HG02610 (cell line): ENCODE results near the gene KIF5A.
"Not testable (repeated sequence)": the region's sequence is repeated elsewhere in the genome, so short reads cannot be mapped to it uniquely, and the experiment has no call there.

Experiments
- ATAC-seq: cut with Tn5 transposase; IDR thresholded peaks from one replicate; pipeline ENCODE4 v1.9.1; 2021; ENCODE audit warnings: mild to moderate bottlenecking, moderate library complexity; ENCODE audit not compliant: unreplicated experiment

Gene KIF5A

DNA sequence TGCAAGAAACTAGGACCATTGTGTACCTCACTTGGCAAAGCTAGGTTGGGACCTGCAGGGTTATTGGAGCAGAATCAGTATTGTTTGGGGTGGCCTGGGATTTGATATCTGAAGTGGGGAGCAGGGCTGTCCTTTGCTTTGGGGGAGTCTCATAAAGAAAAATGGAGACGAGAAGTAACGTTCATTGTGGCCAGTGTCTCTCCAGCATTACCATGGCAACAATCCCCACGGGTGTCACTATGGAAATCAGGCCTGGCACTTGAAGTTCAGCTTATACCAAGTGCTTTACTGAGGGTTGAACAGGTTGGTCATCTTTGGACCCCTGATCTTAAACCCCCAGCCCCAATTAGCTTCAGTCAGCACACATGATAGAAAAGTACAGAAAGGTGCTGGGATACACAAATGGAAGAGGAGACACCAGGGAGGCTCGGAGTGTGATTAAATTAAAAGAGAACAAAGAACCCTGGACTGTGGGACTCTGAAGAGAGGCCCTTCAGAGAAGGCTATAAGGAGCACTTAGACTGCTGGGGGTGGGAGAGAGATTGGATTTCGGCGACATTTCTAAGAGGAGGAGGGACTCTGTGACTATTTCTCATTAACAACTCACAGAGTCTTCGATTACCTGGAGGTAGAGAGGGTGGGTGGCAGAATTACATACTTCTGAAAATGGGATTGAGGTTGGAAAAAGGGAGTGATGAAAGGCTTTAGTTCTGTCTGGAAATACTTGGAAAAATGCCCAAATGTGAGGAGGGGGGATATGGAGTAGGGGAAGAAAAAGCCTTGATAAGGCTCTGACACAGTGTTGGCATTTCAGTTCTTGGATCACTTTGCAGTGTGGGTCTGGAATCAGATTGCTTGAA is 3.7 kb downstream of the KIF5A start:
- ATAC-seq, result no peak

DNA sequence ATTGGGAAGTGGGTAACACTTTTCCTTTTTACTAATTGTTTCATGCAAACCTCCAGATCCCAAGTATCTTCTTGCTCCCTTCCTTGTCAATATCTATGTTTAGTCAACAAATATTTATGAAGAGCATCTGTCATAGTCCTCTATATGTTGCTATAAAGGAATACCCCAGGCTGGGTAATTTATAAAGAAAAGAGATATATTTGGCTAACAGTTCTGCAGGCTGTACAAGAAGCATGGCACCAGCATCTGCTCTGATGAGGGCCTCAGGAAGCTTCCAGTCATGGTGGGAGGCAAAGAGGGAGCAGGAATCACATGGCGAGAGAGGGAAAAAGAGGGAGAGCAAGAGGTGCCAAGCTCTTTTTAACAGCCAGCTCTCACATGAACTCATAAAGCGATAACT is 4.6 kb downstream of the KIF5A start:
- ATAC-seq, result no peak

DNA sequence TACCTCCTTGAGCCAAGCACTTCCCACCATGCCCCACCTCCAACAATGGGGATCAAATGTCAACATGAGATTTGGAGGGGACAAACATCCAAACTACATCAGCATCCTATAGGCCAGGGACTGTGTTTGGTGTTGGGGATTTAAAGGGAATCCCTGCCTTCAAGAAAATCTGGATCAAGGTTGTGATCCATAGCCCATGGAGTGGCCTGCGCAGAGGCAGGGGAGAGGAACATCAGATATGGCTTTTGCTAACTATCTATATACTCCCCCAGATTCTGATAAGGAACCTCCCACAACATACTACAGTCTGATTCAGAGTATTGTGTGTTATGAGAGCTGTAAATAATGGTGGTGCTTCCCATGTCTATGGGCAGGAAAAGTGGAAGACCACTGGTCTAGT is 5.1 kb downstream of the KIF5A start:
- ATAC-seq, result no peak

DNA sequence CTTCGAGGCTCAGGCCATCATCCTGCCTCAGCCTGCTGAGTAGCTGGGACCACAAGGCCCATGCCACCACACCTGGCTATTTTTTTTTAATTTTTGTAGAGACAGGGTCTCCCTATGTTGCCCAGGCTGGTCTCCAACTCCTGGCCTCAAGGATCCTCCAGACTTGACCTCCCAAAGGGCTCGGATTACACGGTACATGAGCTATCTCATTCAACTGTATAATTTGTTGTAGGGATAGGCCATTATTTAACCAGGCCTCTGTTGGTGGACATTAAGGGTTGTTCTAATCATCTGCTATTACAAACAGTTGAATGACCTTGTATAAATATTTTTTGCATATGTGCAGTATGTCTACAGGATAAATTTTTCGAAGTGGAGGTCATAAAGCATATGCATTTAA is 9.0 kb downstream of the KIF5A start:
- ATAC-seq, result no peak

DNA sequence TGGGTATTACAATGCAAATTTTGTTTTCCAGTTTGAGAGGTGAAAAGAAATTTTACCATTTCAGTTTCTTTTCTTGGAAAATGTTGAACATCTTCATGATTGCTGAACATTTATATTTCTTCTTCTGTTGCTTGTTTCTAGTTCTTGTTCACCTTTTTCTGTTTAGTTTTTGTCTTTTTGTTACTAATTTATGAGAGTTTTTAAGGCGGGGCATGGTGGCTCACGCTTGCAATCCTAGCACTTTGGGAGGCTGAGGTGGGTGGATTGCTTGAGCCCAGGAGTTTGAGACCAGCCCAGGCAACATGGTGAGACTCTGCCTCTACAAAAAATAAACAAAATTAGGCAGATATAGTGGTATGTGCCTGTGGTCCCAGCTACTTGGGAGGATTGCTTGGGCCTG is 10.7 kb downstream of the KIF5A start:
- no peak for ATAC-seq

DNA sequence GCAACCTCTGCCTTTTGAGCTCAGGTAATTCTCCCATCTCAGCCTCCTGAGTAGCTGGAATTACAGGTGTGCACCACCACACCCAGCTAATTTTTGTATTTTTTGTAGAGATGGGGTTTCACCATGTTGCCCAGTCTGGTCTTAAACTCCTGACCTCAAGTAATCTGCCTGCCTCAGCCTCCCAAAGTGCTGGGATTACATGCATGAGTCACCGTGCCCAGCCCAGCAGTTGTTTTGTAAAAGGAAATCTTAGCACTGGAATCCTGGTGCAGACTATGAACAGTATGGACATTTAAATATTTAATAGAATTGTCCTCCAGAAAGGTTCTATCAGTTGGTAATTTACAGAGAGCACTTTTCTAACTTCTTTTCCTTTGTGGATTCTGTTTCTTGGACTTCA is 11.3 kb downstream of the KIF5A start:
- not testable (repeated sequence) for ATAC-seq

DNA sequence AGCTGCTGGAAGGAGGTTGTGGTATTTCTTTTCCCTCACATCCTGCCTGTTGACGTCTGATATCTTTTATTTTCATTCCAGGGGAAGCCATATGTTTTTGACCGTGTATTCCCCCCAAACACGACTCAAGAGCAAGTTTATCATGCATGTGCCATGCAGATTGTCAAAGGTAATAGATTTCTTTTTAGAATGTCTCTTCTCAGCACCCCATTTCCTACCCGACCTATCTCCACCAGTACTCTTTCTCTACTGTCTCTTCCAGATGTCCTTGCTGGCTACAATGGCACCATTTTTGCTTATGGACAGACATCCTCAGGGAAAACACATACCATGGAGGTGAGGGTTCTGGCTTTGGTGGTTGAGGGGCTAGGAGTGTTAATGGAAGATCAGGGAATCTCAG is 13.5 kb downstream of the KIF5A start:
- ATAC-seq, result no peak

DNA sequence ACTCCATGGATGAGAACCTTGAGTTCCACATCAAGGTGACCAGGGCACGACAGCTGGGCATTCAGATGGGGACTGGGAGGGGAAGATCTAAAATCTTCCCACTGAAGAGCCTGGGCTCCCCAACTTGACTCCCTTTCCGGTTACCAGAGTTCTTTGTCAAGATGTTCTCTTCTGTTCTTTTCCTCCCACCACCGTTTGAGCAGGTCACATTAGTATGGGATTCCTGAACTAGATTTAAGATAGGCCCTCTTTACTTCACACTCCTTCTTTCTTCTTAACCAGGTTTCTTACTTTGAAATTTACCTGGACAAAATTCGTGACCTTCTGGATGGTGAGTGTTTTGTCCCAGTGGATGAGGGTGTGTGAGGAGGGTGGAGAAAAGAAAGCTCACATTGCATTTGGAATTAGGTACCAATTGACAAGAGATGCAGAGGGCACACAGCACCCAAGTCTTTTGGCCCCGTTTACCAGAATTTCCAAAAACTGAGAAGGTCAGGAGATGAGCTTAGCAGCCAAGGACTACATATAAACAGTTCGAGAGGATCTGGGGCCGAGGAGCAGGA is 14.4 kb downstream of the KIF5A start:
- no peak for ATAC-seq

DNA sequence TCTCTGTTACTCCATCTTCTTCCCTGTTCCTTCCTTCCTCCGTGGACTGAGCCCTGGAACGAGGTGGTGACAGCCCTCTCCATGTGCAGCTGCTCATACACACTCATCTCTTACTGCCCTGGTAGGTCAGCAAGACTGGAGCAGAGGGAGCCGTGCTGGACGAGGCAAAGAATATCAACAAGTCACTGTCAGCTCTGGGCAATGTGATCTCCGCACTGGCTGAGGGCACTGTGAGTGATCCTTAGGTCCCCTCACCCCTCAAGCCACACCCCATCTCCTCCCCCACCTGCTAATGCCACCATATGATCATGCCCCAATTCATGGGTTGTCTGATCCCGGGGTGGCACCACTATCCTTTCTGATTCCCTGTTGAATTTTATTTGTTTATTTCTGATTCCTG is 19.0 kb downstream of the KIF5A start:
- no peak for ATAC-seq

DNA sequence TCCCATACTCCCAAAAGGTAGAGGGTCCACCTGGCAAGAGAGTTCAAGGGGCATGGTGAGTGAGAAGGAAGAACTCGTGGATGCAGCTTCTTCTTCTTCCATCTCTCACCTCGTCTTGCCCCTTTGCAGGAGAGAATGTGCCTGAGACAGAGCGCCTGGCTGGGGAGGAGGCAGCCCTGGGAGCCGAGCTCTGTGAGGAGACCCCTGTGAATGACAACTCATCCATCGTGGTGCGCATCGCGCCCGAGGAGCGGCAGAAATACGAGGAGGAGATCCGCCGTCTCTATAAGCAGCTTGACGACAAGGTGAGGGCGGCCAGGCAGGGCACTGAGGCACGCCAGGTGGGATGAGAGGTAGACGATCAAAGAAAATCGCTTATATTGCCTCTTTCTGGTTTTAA is 20.0 kb downstream of the KIF5A start:
- no peak for ATAC-seq

DNA sequence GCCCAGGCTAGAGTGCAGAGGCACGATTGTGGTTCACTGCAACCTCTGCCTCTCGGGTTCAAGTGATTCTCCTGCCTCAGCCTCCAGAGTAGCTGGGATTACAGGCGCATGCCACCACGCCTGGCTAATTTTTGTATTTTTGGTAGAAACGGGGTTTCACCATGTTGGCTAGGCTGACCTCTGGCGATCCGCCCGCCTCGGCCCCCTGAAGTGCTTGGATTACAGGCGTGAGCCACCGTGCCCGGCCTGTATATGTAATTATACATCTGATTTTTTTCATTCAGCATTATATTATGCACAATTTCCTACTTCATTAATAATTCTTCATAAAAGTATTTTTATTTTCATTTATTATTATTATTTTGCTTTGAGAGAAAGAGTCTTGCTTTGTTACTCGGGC is 20.6 kb downstream of the KIF5A start:
- not testable (repeated sequence) for ATAC-seq

DNA sequence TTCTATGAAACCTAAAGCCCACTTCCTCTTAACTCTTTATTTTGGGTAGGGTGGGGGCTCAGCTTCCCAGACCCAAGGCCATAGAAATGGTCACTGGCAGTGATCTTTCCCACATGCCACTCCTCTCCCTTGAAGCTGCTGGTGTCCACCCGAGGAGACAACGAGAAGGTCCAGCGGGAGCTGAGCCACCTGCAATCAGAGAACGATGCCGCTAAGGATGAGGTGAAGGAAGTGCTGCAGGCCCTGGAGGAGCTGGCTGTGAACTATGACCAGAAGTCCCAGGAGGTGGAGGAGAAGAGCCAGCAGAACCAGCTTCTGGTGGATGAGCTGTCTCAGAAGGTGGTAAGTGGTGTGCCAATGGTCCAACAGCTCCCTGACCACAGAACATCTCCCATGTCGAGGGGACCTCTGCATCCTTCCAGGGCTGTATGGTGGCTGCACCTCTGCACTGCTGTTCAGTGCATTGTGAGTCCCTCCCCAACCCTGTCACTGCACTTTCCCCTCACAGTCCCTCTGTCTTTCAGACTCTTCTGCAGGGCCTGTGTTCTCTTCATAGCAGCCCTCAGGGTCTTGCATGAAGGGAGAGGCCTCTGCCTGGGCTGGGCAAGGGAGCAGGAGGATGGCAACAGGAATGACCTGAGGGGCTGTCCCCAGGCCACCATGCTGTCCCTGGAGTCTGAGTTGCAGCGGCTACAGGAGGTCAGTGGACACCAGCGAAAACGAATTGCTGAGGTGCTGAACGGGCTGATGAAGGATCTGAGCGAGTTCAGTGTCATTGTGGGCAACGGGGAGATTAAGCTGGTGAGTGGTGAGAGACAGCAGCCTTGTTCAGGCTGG is 22.3 kb downstream of the KIF5A start:
- no peak for ATAC-seq

DNA sequence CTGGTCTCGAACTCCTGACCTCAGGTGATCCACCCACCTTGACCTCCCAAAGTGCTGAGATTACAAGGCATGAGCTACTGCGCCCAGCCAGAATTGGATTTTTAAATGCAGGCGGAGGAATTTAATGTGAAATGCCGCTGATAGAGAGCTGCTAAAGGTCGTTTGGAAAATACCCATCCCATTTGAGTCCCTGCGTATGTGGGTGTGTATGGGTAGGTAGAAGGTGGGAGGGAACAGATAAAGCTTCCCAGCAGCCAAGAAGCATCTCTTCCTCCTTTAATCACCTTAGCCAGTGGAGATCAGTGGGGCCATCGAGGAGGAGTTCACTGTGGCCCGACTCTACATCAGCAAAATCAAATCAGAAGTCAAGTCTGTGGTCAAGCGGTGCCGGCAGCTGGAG is 25.0 kb downstream of the KIF5A start:
- ATAC-seq, result no peak

DNA sequence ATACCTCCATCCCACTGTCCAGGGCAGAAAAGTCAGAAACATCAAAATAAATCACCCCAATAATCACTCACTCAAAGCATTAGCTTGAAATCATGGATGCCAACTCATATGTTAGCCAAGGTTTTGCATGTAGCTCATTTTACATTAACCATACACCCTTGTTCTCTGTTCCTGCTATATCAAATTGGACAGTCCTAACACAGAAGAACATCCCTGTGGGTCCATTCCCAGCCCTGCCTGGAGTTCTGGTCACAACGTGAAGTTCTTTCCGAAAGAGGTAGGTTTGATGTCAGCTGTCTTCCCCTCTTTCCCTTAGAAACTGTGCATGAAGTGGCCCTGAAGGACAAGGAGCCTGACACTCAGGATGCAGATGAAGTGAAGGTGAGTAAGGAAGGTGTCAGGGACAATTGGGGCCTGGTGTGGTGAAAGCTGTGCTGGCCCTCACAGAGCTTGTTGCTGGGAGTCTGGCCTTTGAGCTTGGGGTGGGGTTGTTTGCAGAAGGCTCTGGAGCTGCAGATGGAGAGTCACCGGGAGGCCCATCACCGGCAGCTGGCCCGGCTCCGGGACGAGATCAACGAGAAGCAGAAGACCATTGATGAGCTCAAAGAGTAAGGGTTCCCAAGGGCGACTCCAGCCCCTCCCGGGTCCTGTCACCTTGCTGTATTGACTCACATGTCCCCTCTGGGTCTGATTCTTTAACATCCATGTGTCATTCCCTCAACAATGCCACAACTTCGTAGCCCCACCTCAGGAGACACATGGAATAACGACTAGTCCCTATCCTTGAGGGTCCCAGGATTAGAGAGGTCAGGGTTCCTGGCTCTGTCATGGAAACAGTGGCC is 26.1 kb downstream of the KIF5A start:
- no peak for ATAC-seq

DNA sequence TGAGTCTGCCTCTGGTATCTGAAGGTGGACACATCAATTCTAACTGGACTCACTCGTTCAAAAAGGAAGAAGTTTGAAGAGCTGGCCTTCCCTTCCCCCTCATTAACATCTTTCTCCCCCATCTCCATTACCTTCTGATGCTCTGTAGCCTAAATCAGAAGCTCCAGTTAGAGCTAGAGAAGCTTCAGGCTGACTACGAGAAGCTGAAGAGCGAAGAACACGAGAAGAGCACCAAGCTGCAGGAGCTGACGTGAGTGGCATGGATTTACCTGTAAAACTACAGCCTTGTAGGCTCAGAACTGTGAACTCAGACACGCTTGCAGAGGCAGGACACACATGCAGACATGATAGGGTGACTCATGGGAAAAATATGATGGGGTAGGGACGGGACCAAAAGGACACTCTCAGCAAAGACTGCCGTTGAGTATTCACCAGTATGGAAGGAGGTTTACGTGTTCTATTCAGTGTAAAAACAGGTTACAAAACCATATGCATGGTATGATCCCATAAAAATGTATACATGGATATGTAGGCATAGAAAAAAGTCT is 26.8 kb downstream of the KIF5A start:
- no peak for ATAC-seq

DNA sequence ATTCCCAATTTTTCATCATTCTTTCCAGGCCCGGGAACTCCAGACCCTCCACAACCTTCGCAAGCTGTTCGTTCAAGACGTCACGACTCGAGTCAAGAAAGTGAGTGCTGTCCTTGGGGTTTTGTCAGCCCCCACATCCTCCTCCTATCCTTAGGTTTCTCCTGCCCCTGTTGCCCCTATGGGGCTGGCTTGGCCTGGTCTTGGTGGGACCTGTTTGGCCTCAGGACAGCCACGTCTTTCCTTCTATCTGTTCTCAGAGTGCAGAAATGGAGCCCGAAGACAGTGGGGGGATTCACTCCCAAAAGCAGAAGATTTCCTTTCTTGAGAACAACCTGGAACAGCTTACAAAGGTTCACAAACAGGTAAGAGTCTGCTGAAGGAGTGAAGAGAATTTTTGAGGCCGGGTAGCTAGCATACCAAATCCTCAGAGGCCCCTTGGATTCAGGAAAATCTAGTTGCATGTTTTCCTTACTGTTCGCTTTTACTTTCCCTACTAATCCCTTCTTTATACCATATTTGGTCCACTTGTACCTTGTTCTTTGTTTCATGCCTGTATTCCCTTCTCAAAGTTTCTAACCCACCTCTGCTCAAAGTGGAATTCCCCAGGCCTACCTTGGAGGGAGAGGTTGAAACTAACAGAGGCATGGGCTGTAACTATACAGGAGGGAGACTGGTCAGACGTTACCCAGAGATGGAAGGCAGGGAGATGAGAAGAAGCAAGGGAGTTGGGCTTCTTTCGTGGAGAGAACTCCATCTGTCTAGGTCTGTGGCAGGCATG is 28.3 kb downstream of the KIF5A start:
- no peak for ATAC-seq

DNA sequence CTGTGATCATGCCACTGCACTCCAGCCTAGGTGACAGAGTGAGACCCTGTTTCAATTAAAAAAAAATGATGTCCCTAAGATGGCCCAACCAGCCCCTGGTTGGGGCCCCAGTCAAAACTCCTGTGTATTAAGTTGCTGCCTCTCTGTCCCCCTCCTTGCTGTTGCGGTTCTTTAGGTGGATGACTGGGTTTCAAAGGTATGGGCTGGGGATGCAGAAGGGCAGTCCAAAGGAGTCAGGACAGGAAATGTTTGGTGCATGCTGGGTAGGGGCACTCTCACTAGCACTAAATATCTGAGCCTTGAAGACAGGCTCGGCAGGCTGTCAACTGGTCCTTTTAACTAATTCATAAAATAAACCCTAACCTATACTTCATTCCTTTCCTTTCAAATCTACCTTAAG is 29.2 kb downstream of the KIF5A start:
- no peak for ATAC-seq

DNA sequence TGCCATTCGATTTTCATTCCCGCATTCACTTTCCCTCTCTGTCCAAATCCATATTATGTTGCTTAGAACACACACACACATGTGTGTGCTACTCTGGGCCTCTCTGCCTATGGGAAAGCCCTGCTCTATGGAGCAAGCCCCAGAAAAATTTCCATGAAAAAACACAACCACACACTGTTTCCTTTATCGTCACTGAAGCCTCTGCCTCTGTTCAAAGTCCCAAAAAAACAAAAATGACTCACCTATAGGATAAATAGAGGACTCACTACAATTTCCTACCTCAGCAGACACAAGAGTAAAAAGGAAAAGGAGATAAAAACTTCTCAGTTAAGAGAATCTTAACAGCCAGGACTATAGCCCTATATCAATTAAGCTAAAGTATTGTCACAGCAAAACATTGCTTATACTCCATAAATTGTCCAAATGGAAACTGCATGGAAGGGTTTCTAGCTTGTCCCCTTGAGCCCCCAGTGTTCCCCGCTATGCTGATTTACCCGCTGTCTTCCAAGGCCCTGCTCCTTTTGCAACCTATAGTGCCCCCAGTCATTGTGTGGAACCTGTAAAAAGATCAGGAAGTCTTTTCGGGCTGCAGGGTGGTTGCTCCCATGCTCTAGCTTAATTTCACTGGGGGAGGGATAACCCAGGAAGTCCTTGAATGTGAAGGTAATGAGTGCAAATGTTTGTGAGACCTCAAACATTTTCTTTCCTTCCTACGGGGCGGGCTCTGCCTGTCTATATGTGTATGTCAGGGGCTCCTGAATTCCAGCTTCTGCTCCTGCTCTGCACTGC is 30.0 kb downstream of the KIF5A start:
- no peak for ATAC-seq

DNA sequence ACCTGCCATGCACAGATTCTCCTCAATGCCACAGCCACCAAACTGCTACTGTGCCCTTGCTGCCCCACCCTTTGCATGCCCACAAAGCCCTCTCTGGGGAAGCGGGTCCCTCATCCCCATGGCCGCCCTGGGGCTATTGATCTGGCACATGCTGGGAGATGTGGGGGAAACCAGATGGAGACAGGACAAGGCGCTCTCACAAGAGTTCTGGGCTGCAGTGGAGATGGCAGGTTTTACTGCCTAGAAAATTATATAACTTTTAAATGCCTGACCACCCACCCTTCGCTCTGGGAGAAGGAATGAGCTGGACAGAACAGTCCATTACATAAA is 30.6 kb downstream of the KIF5A start:
- ATAC-seq, result no peak
